ENCODE data around the gene BAZ2A. TPM values are rescaled to one million over a fixed set of nuclear protein-coding genes. Genes with fewer than 3 reads are reported as not detected.

The BAZ2A gene
- total and polyA plus RNA-seq, 2 donors (not counting 3 experiments of a cell fraction or from before 2014, with no cell fraction given): 56.0 to 91.4 TPM

DNA sequence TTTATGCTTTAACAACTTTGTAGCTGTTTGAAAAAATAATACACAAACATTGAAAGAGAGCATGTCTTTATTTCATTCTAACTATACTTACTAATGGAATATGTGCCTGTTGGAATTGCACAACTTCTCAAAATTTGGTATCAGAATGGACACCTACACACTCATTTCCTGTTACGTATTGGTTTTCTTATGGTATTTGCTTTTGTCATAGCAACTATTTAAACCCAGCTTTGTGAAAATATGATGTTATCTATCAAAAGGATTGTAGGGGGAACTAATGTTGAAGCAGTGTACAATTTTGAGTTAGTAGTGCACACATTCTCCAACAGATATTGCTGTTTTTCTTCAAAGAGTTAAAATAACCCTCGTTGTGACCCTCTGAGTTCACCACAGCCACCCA is 55.9 kb downstream of the BAZ2A start:
- DNase-seq (ENCODE audit: low read depth, low spot score) (peak; percentile 40), FAIRE-seq (peak; percentile 64)
- H3K9me1 ChIP-seq (replicated peaks; ENCODE audit: control insufficient read depth, extremely low read depth, insufficient read depth, low read length): no peaks in the 10 kb centered on the region
- peak overlapping the region; percentile 77 for H3K27ac ChIP-seq (ENCODE audit: insufficient read depth, low read depth, low read length)
- no peaks in the 10 kb centered on the region for H3K9me3 ChIP-seq (replicated peaks; ENCODE audit: control insufficient read depth, insufficient read depth, low read length)
- dilution Hi-C loops (cut with MboI; ENCODE audit: extremely low pct_ligation_motif_present, low sequenced_read_pairs) (no loop called here), intact Hi-C loops (cut with micrococcal nuclease) (no loop called here)
- CTCF ChIA-PET: interaction anchor here (0.8 to 4.3 kb wide), 7 partner anchors 12 to 73 kb away, joined by 3 to 124 read pairs (median 7); partner anchors contain the start of gene RBMS2
- peak overlapping the region; percentile 19 for H3K4me2 ChIP-seq (ENCODE audit: insufficient read depth, low read length)
- peak overlapping the region; percentile 63 for H3K9ac ChIP-seq (replicated peaks; ENCODE audit: extremely low read depth, insufficient read depth, low read length)
- no peaks in the 10 kb centered on the region for H3K27me3 ChIP-seq (ENCODE audit: control insufficient read depth in 2 of 2, insufficient read depth in 2 of 2, low read length in 2 of 2)
- BruUV-seq (replicated peaks): no TSS peak
- TF ChIP-seq POLR2A (IDR thresholded peaks at IDR 0.05; ENCODE audit: low read depth, low read length) (no peak), JUN (IDR thresholded peaks at IDR 0.05; ENCODE audit: borderline replicate concordance, insufficient read depth, insufficient read length, low read depth) (peak; percentile 37), EZH2 (IDR thresholded peaks at IDR 0.05; ENCODE audit: borderline replicate concordance, low read depth, low read length, severe bottlenecking) (no peak), MYC (IDR thresholded peaks at IDR 0.05; ENCODE audit: low read depth, low read length) (no peak), POLR2AphosphoS5 (IDR thresholded peaks at IDR 0.05; ENCODE audit: insufficient read depth, low read depth, low read length) (no peak), GATA2 (IDR thresholded peaks at IDR 0.05; ENCODE audit: insufficient read depth, insufficient read length, low read depth, low read length) (peak; percentile 29), FOS (IDR thresholded peaks at IDR 0.05; ENCODE audit: borderline replicate concordance, insufficient read depth, low read length) (no peak)
- TF ChIP-seq, protein P1, sequence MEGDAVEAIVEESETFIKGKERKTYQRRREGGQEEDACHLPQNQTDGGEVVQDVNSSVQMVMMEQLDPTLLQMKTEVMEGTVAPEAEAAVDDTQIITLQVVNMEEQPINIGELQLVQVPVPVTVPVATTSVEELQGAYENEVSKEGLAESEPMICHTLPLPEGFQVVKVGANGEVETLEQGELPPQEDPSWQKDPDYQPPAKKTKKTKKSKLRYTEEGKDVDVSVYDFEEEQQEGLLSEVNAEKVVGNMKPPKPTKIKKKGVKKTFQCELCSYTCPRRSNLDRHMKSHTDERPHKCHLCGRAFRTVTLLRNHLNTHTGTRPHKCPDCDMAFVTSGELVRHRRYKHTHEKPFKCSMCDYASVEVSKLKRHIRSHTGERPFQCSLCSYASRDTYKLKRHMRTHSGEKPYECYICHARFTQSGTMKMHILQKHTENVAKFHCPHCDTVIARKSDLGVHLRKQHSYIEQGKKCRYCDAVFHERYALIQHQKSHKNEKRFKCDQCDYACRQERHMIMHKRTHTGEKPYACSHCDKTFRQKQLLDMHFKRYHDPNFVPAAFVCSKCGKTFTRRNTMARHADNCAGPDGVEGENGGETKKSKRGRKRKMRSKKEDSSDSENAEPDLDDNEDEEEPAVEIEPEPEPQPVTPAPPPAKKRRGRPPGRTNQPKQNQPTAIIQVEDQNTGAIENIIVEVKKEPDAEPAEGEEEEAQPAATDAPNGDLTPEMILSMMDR (IDR thresholded peaks at IDR 0.05; ENCODE audit: extremely low read depth in 1 of 2, insufficient read depth in 1 of 2, low read depth in 1 of 2, low read length in 2 of 2): no peak
- TF ChIP-seq, protein P2, sequence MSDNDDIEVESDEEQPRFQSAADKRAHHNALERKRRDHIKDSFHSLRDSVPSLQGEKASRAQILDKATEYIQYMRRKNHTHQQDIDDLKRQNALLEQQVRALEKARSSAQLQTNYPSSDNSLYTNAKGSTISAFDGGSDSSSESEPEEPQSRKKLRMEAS (IDR thresholded peaks at IDR 0.05; ENCODE audit: insufficient read depth, insufficient read length): no peak
- POLR2A ChIA-PET: no interaction called here
- H3K4me1 ChIP-seq (ENCODE audit: control insufficient read depth, extremely low read depth, insufficient read depth, low read length): peaks cover 4% of the 10 kb centered on the region
- H3K36me3 ChIP-seq (ENCODE audit: control insufficient read depth in 2 of 2, extremely low read depth in 1 of 2, insufficient read depth in 2 of 2, low read length in 2 of 2): peaks cover 4 to 20% of the 10 kb centered on the region in 2 experiments
- H2AFZ ChIP-seq (ENCODE audit: low read depth, low read length): no peak overlapping the region
- H4K20me1 ChIP-seq (replicated peaks; ENCODE audit: control insufficient read depth, extremely low read depth, insufficient read depth, low read length): no peaks in the 10 kb centered on the region
- H3K79me2 ChIP-seq (ENCODE audit: control insufficient read depth, insufficient read depth, low read length): no peaks in the 10 kb centered on the region
- no peak overlapping the region for H3K4me3 ChIP-seq (replicated peaks in 1 of 3; ENCODE audit: insufficient read depth in 1 of 3, low read depth in 1 of 3, low read length in 3 of 3)
